ENCODE results near the gene RNF149. TPM values are rescaled to one million over a fixed set of nuclear protein-coding genes. Genes with fewer than 3 reads are reported as not detected.

Gene RNF149
- total RNA-seq, 1 donor from 2014 or later: 35.0 TPM

DNA sequence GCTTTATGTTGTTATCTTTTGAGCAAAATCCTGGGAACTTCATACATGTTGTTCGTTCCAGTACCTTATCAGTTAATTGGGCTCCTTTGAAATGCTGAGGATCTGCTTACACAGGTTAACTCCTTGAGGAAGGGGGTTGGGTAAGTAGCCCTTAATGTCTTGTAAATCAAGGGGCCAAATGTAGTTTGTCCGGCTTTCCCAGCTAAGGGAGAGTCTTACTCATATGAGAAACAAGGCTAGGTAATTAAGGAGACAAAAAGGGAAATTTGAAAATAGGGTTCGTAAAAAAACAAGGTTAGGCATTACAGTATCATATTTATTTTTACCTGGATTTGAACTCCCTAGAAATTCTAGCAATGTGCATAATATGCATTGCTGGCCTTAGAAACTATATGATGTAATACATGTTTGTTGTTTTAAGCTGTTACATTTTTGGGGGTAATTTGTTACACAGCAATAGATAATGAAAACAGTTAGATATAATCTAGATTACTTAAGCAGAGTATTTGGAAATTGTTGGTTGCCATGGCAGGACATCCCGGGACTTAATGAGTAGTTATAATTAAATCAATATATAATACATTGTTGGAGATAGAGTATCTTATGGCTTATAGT, 30.9 kb upstream of the RNF149 start:
- H3K27me3 ChIP-seq: no peaks in the 10 kb centered on the region
- no peak overlapping the region for H3K4me3 ChIP-seq
- Mint-ChIP-seq H3K27ac (no peak overlapping the region), H3K4me1 (peaks cover 9% of the 10 kb centered on the region), H3K4me3 (no peak overlapping the region), H3K36me3 (no peaks in the 10 kb centered on the region), H3K9me3 (peaks cover 1% of the 10 kb centered on the region), H3K27me3 (ENCODE audit: insufficient read depth, low read depth) (peaks cover 9% of the 10 kb centered on the region)
- H3K4me1 ChIP-seq: peaks cover 12% of the 10 kb centered on the region
- H3K79me2 ChIP-seq (ENCODE audit: low read depth): no peaks in the 10 kb centered on the region
- TF ChIP-seq EZH2 (IDR thresholded peaks at IDR 0.05) (no peak), EZH2phosphoT487 (IDR thresholded peaks at IDR 0.05) (no peak)
- TF ChIP-seq, protein P1, sequence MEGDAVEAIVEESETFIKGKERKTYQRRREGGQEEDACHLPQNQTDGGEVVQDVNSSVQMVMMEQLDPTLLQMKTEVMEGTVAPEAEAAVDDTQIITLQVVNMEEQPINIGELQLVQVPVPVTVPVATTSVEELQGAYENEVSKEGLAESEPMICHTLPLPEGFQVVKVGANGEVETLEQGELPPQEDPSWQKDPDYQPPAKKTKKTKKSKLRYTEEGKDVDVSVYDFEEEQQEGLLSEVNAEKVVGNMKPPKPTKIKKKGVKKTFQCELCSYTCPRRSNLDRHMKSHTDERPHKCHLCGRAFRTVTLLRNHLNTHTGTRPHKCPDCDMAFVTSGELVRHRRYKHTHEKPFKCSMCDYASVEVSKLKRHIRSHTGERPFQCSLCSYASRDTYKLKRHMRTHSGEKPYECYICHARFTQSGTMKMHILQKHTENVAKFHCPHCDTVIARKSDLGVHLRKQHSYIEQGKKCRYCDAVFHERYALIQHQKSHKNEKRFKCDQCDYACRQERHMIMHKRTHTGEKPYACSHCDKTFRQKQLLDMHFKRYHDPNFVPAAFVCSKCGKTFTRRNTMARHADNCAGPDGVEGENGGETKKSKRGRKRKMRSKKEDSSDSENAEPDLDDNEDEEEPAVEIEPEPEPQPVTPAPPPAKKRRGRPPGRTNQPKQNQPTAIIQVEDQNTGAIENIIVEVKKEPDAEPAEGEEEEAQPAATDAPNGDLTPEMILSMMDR (IDR thresholded peaks at IDR 0.05): no peak
- H3K36me3 ChIP-seq: no peaks in the 10 kb centered on the region
- H4K20me1 ChIP-seq (ENCODE audit: low read depth): no peaks in the 10 kb centered on the region
- no peak overlapping the region for H3K27ac ChIP-seq
- DNase-seq (ENCODE audit: low spot score): no peak
- no peaks in the 10 kb centered on the region for H3F3A ChIP-seq (ENCODE audit: low read depth)
- no peaks in the 10 kb centered on the region for H3K9me3 ChIP-seq (ENCODE audit: low read depth)
- H2AFZ ChIP-seq (replicated peaks): peak overlapping the region; percentile 57
- no peak overlapping the region for H3K9ac ChIP-seq
- H3K4me2 ChIP-seq: peak overlapping the region; percentile 18

DNA sequence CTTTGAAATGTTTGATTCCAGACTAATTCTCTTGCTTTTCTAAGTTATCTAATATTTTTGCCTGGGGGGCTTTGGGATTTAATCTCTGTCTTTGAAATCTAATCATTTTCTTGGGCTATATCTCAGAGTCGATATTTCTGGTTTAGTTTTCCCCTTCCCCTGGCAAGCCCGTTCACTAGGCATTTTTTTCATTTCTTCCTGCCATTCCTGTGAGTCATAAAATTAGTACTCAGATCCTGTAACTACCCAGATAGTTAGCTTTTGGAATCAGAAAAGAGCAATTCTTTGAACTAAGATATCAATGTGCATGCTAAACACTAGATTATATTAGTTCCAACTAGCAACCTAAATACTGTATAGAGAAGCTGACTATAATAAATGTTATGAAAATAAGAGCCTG, 29.4 kb upstream of the RNF149 start:
- no peaks in the 10 kb centered on the region for H3K36me3 ChIP-seq
- peaks cover 1% of the 10 kb centered on the region for H3K9me3 Mint-ChIP-seq
- no peak overlapping the region for H3K4me3 ChIP-seq
- H3K4me1 Mint-ChIP-seq: peaks cover 4% of the 10 kb centered on the region
- TF ChIP-seq EZH2phosphoT487 (IDR thresholded peaks at IDR 0.05) (no peak), EZH2 (IDR thresholded peaks at IDR 0.05) (no peak)
- TF ChIP-seq, protein P1 (IDR thresholded peaks at IDR 0.05): no peak
- H3F3A ChIP-seq (ENCODE audit: low read depth): no peaks in the 10 kb centered on the region
- H3K27ac Mint-ChIP-seq: no peak overlapping the region
- H3K4me2 ChIP-seq: no peak overlapping the region
- peaks cover 6% of the 10 kb centered on the region for H3K27me3 Mint-ChIP-seq (ENCODE audit: insufficient read depth, low read depth)
- no peak overlapping the region for H3K9ac ChIP-seq
- H3K4me3 Mint-ChIP-seq: no peak overlapping the region
- no peak for DNase-seq (ENCODE audit: low spot score)
- no peaks in the 10 kb centered on the region for H3K79me2 ChIP-seq (ENCODE audit: low read depth)
- H3K27me3 ChIP-seq: no peaks in the 10 kb centered on the region
- no peaks in the 10 kb centered on the region for H3K36me3 Mint-ChIP-seq
- H2AFZ ChIP-seq (replicated peaks): no peak overlapping the region
- no peaks in the 10 kb centered on the region for H3K9me3 ChIP-seq (ENCODE audit: low read depth)
- no peaks in the 10 kb centered on the region for H4K20me1 ChIP-seq (ENCODE audit: low read depth)
- H3K27ac ChIP-seq: no peak overlapping the region
- peaks cover 12% of the 10 kb centered on the region for H3K4me1 ChIP-seq

DNA sequence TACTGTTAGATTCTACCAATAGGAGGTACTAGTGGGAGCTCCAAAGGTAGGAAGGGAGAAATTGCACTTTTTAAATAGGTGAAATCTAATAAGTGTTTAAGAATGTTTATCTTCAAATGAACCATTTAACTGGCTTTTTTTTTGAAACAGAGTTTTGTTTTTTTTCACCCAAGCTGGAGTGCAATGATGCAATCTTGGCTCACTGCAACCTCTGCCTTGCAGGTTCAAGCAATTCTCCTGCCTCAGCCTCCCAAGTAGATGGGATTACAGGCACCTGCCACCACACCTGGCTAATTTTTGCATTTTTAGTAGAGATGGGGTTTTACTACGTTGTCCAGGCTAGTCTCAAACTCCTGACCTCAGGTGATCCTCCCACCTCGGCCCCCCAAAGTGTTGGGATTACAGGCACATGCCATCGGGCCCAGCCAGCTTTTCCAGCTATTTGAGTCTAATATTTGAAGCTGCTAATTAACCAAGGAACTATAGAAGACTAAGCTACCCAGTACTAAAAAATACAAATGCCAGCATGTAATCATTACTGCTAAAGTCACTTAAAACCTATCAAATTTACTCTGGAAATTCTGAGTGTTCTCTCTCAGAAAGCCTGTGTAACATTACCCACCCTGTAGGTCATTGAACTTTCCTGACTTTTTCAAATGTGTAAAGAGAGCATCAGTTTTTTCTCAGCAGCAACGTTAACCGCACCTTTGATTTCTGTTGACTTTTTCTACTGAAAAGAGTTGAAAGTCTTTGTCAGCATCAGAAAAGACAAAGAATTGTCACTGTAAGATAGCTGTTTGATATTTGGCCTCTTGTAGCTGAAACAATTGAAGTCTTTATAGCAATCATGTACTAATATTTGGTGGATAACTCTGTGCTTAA, 24.6 kb upstream of the RNF149 start:
- Mint-ChIP-seq H3K9me3 (peaks cover 1% of the 10 kb centered on the region), H3K36me3 (no peaks in the 10 kb centered on the region), H3K27ac (no peak overlapping the region), H3K4me3 (no peak overlapping the region), H3K4me1 (peaks cover 12% of the 10 kb centered on the region), H3K27me3 (ENCODE audit: insufficient read depth, low read depth) (peaks cover 4% of the 10 kb centered on the region)
- H3K9ac ChIP-seq: no peak overlapping the region
- no peak overlapping the region for H3K27ac ChIP-seq
- H3K36me3 ChIP-seq: no peaks in the 10 kb centered on the region
- no peak overlapping the region for H2AFZ ChIP-seq (replicated peaks)
- H3K79me2 ChIP-seq (ENCODE audit: low read depth): no peaks in the 10 kb centered on the region
- no peaks in the 10 kb centered on the region for H3K9me3 ChIP-seq (ENCODE audit: low read depth)
- DNase-seq (ENCODE audit: low spot score): no peak
- no peaks in the 10 kb centered on the region for H3K27me3 ChIP-seq
- H3K4me2 ChIP-seq: no peak overlapping the region
- no peaks in the 10 kb centered on the region for H4K20me1 ChIP-seq (ENCODE audit: low read depth)
- no peaks in the 10 kb centered on the region for H3F3A ChIP-seq (ENCODE audit: low read depth)
- no peak overlapping the region for H3K4me3 ChIP-seq
- peaks cover 16% of the 10 kb centered on the region for H3K4me1 ChIP-seq
- TF ChIP-seq, protein P1 (IDR thresholded peaks at IDR 0.05): no peak
- TF ChIP-seq EZH2phosphoT487 (IDR thresholded peaks at IDR 0.05) (no peak), EZH2 (IDR thresholded peaks at IDR 0.05) (no peak)
